ENCODE data around the gene MACROD2. TPM values are rescaled to one million over a fixed set of nuclear protein-coding genes. Genes with fewer than 3 reads are reported as not detected.

MACROD2 gene
- total and polyA plus RNA-seq, 2 of the 4 experiments (the other 2 are of a cell fraction): not detected

DNA sequence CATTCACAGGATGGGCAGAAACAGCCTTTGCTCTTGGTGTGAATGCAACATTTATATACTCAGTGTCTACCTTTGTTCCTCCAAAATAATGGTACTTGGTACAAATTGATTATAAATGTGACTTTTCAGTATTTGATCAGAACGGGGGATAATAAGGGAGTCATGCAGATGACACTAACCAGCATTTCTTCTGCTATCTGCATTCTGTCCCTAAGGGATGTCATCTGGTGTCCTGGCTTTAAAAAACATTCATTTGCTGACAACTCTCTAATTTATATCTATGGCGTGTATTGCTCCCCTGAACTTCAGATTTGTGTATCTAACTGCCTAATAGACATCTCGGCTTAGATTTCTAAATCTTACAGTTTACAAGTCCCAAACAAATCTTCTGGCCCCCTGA is 418.5 kb downstream of the MACROD2 start:
- DNase-seq: no peak
- H2BK120ac ChIP-seq (ENCODE audit: low read depth, low read length): no peak overlapping the region
- ChIA-PET CTCF (no interaction called here), POLR2A (ENCODE audit: unreplicated experiment) (no interaction called here)
- no peak for TF ChIP-seq CEBPB (IDR thresholded peaks at IDR 0.05; ENCODE audit: low read depth, low read length)
- no peak for TF ChIP-seq POLR2A (IDR thresholded peaks at IDR 0.05; ENCODE audit: low read depth, low read length)
- TF ChIP-seq MXI1 (IDR thresholded peaks at IDR 0.05; ENCODE audit: borderline replicate concordance, low read depth, low read length): no peak
- no peak for TF ChIP-seq RAD21 (IDR thresholded peaks at IDR 0.05; ENCODE audit: low read length)
- TF ChIP-seq, protein P1, sequence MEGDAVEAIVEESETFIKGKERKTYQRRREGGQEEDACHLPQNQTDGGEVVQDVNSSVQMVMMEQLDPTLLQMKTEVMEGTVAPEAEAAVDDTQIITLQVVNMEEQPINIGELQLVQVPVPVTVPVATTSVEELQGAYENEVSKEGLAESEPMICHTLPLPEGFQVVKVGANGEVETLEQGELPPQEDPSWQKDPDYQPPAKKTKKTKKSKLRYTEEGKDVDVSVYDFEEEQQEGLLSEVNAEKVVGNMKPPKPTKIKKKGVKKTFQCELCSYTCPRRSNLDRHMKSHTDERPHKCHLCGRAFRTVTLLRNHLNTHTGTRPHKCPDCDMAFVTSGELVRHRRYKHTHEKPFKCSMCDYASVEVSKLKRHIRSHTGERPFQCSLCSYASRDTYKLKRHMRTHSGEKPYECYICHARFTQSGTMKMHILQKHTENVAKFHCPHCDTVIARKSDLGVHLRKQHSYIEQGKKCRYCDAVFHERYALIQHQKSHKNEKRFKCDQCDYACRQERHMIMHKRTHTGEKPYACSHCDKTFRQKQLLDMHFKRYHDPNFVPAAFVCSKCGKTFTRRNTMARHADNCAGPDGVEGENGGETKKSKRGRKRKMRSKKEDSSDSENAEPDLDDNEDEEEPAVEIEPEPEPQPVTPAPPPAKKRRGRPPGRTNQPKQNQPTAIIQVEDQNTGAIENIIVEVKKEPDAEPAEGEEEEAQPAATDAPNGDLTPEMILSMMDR (conservative IDR thresholded peaks at IDR 0.05; ENCODE audit: low read depth, low read length): no peak
- no peak for TF ChIP-seq RCOR1 (IDR thresholded peaks at IDR 0.05; ENCODE audit: insufficient replicate concordance, low read length)
- TF ChIP-seq RFX5 (IDR thresholded peaks at IDR 0.05; ENCODE audit: low read depth, low read length): no peak
- TF ChIP-seq MAFK (IDR thresholded peaks at IDR 0.05; ENCODE audit: low read depth, low read length): no peak
- no peak for TF ChIP-seq NFE2L2 (IDR thresholded peaks at IDR 0.05; ENCODE audit: low read depth, low read length)
- TF ChIP-seq, protein P2, sequence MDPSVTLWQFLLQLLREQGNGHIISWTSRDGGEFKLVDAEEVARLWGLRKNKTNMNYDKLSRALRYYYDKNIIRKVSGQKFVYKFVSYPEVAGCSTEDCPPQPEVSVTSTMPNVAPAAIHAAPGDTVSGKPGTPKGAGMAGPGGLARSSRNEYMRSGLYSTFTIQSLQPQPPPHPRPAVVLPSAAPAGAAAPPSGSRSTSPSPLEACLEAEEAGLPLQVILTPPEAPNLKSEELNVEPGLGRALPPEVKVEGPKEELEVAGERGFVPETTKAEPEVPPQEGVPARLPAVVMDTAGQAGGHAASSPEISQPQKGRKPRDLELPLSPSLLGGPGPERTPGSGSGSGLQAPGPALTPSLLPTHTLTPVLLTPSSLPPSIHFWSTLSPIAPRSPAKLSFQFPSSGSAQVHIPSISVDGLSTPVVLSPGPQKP (IDR thresholded peaks at IDR 0.05; ENCODE audit: borderline replicate concordance, low read depth, low read length): no peak
- TF ChIP-seq MAZ (IDR thresholded peaks at IDR 0.05; ENCODE audit: borderline replicate concordance, low read depth, low read length): no peak
- no peak for TF ChIP-seq CHD1 (IDR thresholded peaks at IDR 0.05; ENCODE audit: low read depth, low read length)
- TF ChIP-seq, protein P3, sequence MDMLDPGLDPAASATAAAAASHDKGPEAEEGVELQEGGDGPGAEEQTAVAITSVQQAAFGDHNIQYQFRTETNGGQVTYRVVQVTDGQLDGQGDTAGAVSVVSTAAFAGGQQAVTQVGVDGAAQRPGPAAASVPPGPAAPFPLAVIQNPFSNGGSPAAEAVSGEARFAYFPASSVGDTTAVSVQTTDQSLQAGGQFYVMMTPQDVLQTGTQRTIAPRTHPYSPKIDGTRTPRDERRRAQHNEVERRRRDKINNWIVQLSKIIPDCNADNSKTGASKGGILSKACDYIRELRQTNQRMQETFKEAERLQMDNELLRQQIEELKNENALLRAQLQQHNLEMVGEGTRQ (IDR thresholded peaks at IDR 0.05; ENCODE audit: low read depth, low read length): no peak
- no peak for TF ChIP-seq SMC3 (IDR thresholded peaks at IDR 0.05; ENCODE audit: low read depth, low read length)
- TF ChIP-seq BHLHE40 (IDR thresholded peaks at IDR 0.05; ENCODE audit: low read depth, low read length): no peak
- no peak for TF ChIP-seq FOS (IDR thresholded peaks at IDR 0.05; ENCODE audit: low read depth, low read length)
- H4K8ac ChIP-seq (ENCODE audit: low read depth in 2 of 2, low read length in 2 of 2): no peak overlapping the region
- H4K91ac ChIP-seq (ENCODE audit: insufficient read depth, low read depth, low read length): no peak overlapping the region
- no peak overlapping the region for H3K18ac ChIP-seq (ENCODE audit: low read depth, low read length)
- H3K4me1 ChIP-seq (ENCODE audit: control insufficient read depth, insufficient read depth, low read length): peaks cover 2% of the 10 kb centered on the region; the same call in 1 of the 2 replicates
- H3K27ac ChIP-seq (ENCODE audit: insufficient read depth, low read length): no peak overlapping the region
- H4K5ac ChIP-seq (ENCODE audit: low read depth, low read length): no peak overlapping the region
- no TSS peak for BruUV-seq (replicated peaks)
- in situ Hi-C loops (cut with MboI; ENCODE audit: low sequenced_read_pairs) (no loop called here), dilution Hi-C loops (cut with HindIII; ENCODE audit: low sequenced_read_pairs, unreplicated experiment) (no loop called here), intact Hi-C loops (cut with micrococcal nuclease) (no loop called here)
- H3K36me3 ChIP-seq (ENCODE audit: control insufficient read depth, insufficient read depth, low read length): no peaks in the 10 kb centered on the region
- H3K4me3 ChIP-seq (ENCODE audit: insufficient read depth, low read depth, low read length): no peak overlapping the region
- H3K4ac ChIP-seq (ENCODE audit: low read depth, low read length): no peak overlapping the region
- H3K9ac ChIP-seq (ENCODE audit: low read depth, low read length): no peak overlapping the region
- no peak overlapping the region for H3K4me2 ChIP-seq (ENCODE audit: low read depth, low read length)
- no peak overlapping the region for H3K23ac ChIP-seq (ENCODE audit: low read depth, low read length)
- no peak overlapping the region for H2AK5ac ChIP-seq (ENCODE audit: low read depth, low read length)
- no peak overlapping the region for H3K14ac ChIP-seq (replicated peaks; ENCODE audit: low read depth, low read length)
- no peaks in the 10 kb centered on the region for H3K9me3 ChIP-seq (ENCODE audit: control insufficient read depth, insufficient read depth, low read length)
- no peak overlapping the region for H2BK15ac ChIP-seq (ENCODE audit: low read depth, low read length)
- H2BK20ac ChIP-seq (ENCODE audit: low read depth, low read length): no peak overlapping the region
- no peak overlapping the region for H2AFZ ChIP-seq (replicated peaks; ENCODE audit: low read length, poor library complexity)
- ATAC-seq (ENCODE audit: low read depth): no peak
- no peak overlapping the region for H2AK9ac ChIP-seq (replicated peaks; ENCODE audit: low read depth, low read length, poor library complexity)
- no peak overlapping the region for H3K56ac ChIP-seq (ENCODE audit: extremely low read depth, insufficient read depth, low read length)
- H2BK5ac ChIP-seq (ENCODE audit: low read depth, low read length, poor library complexity, severe bottlenecking): no peak overlapping the region
- no peaks in the 10 kb centered on the region for H3K27me3 ChIP-seq (ENCODE audit: control insufficient read depth, insufficient read depth, low read length)
- no peaks in the 10 kb centered on the region for H4K20me1 ChIP-seq (ENCODE audit: insufficient read depth, low read length)
- no peaks in the 10 kb centered on the region for H3K79me1 ChIP-seq (ENCODE audit: low read depth in 1 of 2, low read length in 2 of 2)
- WGBS, 2 experiments (ENCODE audit: extremely low coverage in 2 of 2, insufficient read length in 1 of 2): 50% methylated on average over 1 of the region's 3 CpGs; no CpG with 5 or more reads in 1 of the 2 experiments
- H3K9me1 ChIP-seq (ENCODE audit: insufficient read depth, low read length): no peaks in the 10 kb centered on the region; the same call in 1 of the 2 replicates

Measured in IMR-90 (cell line).